OCI-LY1 (cell line): ENCODE data around the gene CDH26.

Experiments used
- H2AFZ ChIP-seq: fragments of 200-600 bp; sonication (generic), shearing (Covaris generic); 2 replicates; pipeline ENCODE4 v1.6.0; 2014; ENCODE audit warnings: antibody characterized with exemption, mild to moderate bottlenecking, low read length
- H3F3A ChIP-seq: fragments of 200-600 bp; sonication (generic), shearing (Covaris generic); 2 replicates; pipeline ENCODE4 v1.6.0; 2014; ENCODE audit warnings: mild to moderate bottlenecking, antibody characterized with exemption, low read length, moderate library complexity; ENCODE audit not compliant: insufficient read depth
- H3K27ac ChIP-seq: fragments of 200-600 bp; sonication (generic); 2 replicates; pipeline ENCODE4 v1.5.1; 2014; ENCODE audit warnings: low read length, mixed run types, mild to moderate bottlenecking, low read depth; ENCODE audit not compliant: poor library complexity, severe bottlenecking
- H3K27me3 ChIP-seq: fragments of 200-600 bp; sonication (generic); 2 replicates; pipeline ENCODE4 v1.6.0; 2014; ENCODE audit warnings: antibody characterized with exemption, mild to moderate bottlenecking, low read length, moderate library complexity; ENCODE audit not compliant: insufficient read depth
- H3K36me3 ChIP-seq: fragments of 200-600 bp; sonication (generic); 2 replicates; pipeline ENCODE4 v1.6.1; 2014; ENCODE audit warnings: mild to moderate bottlenecking, antibody characterized with exemption, low read length, moderate library complexity, mixed read lengths; ENCODE audit not compliant: insufficient read depth
- H3K4me1 ChIP-seq: fragments of 200-600 bp; sonication (generic); 2 replicates; pipeline ENCODE4 v1.5.1; 2014; ENCODE audit warnings: mild to moderate bottlenecking, low read length, moderate library complexity; ENCODE audit not compliant: insufficient read depth, severe bottlenecking
- H3K4me2 ChIP-seq: fragments of 200-600 bp; sonication (generic), shearing (Covaris generic); 2 replicates; pipeline ENCODE4 v1.6.1; 2014; ENCODE audit warnings: low read length
- H3K4me3 ChIP-seq: fragments of 200-600 bp; sonication (generic); 2 replicates; pipeline ENCODE4 v1.5.1; 2014; ENCODE audit warnings: low read length, low read depth, mild to moderate bottlenecking, mixed read lengths; ENCODE audit not compliant: poor library complexity, severe bottlenecking
- H3K79me2 ChIP-seq: fragments of 200-600 bp; shearing (Covaris generic); 2 replicates; pipeline ENCODE4 v1.6.1; 2016; ENCODE audit warnings: mixed run types, low read length, mixed read lengths; ENCODE audit not compliant: insufficient read depth
- H3K9ac ChIP-seq: fragments of 200-600 bp; sonication (generic), shearing (Covaris generic); 2 replicates; pipeline ENCODE4 v1.6.1; 2014; ENCODE audit warnings: mild to moderate bottlenecking, low read length, mixed read lengths
- H3K9me2 ChIP-seq: fragments of 200-600 bp; sonication (generic), shearing (Covaris generic); 2 replicates; pipeline ENCODE4 v1.6.1; 2014; ENCODE audit warnings: low read depth, mild to moderate bottlenecking, low read length, mixed read lengths
- H3K9me3 ChIP-seq: fragments of 200-600 bp; shearing (Covaris generic); 2 replicates; pipeline ENCODE4 v1.6.1; 2014; ENCODE audit warnings: low read length, mixed read lengths
- H4K20me1 ChIP-seq: fragments of 200-600 bp; sonication (generic), shearing (Covaris generic); 2 replicates; pipeline ENCODE4 v1.6.0; 2016; ENCODE audit warnings: mild to moderate bottlenecking, low read length; ENCODE audit not compliant: insufficient read depth
- CTCF ChIP-seq: fragments of 200-600 bp; sonication (generic), shearing (Covaris generic); IDR thresholded peaks from 2 replicates; pipeline ENCODE4 v1.5.1; 2017; ENCODE audit warnings: mild to moderate bottlenecking, antibody characterized with exemption, low read length, moderate library complexity, mixed read lengths
- EZH2 ChIP-seq: fragments of 200-600 bp; sonication (generic), shearing (Covaris generic); IDR thresholded peaks from 2 replicates; pipeline ENCODE4 v1.8.0; 2017; ENCODE audit warnings: borderline replicate concordance, mixed run types, mild to moderate bottlenecking, antibody characterized with exemption, low read length, moderate library complexity, mixed read lengths

Gene CDH26

GRCh38 chr20:60043435-60043834, 85.2 kb downstream of the CDH26 start:
- no peak for TF ChIP-seq CTCF
- TF ChIP-seq EZH2: no peak
- Histone ChIP-seq H3K79me2 (no peaks in the 10 kb centered on the region), H3K9me2 (no peaks in the 10 kb centered on the region), H3K4me3 (no peak overlapping the region), H3K4me1 (no peaks in the 10 kb centered on the region), H3K9ac (no peak overlapping the region), H2AFZ (no peak overlapping the region), H3K27me3 (peaks cover 4% of the 10 kb centered on the region; the same call in 1 of the 2 replicates), H3F3A (no peaks in the 10 kb centered on the region), H3K9me3 (no peaks in the 10 kb centered on the region), H3K27ac (no peak overlapping the region), H3K36me3 (no peaks in the 10 kb centered on the region), H3K4me2 (no peak overlapping the region), H4K20me1 (no peaks in the 10 kb centered on the region)

- Histone ChIP-seq H4K20me1 (no peaks in the 10 kb centered on the region), H3K4me2 (no peak overlapping the region), H3F3A (no peaks in the 10 kb centered on the region), H3K9me2 (no peaks in the 10 kb centered on the region), H3K27me3 (peaks cover 4% of the 10 kb centered on the region; the same call in 1 of the 2 replicates), H3K4me3 (no peak overlapping the region), H3K9me3 (no peaks in the 10 kb centered on the region), H2AFZ (no peak overlapping the region), H3K4me1 (no peaks in the 10 kb centered on the region), H3K9ac (no peak overlapping the region), H3K27ac (no peak overlapping the region), H3K79me2 (no peaks in the 10 kb centered on the region), H3K36me3 (no peaks in the 10 kb centered on the region)
- TF ChIP-seq EZH2: no peak
- TF ChIP-seq CTCF: no peak
Measured at GRCh38 chr20:60046011-60046413, 87.8 kb downstream of the CDH26 start.

- Histone ChIP-seq H3K9ac (no peak overlapping the region), H3K4me2 (no peak overlapping the region)
Measured at GRCh38 chr20:60046436-60046835, 88.2 kb downstream of the CDH26 start.

More at GRCh38 chr20:60046436-60046835, 88.2 kb downstream of the CDH26 start:
- no peak for TF ChIP-seq CTCF
- no peak for TF ChIP-seq EZH2
- peaks cover 4% of the 10 kb centered on the region; the same call in 1 of the 2 replicates for H3K27me3 ChIP-seq
- no peak overlapping the region for H3K4me3 ChIP-seq
- H3F3A ChIP-seq: no peaks in the 10 kb centered on the region
- no peaks in the 10 kb centered on the region for H3K36me3 ChIP-seq
- no peaks in the 10 kb centered on the region for H4K20me1 ChIP-seq
- no peaks in the 10 kb centered on the region for H3K4me1 ChIP-seq
- H3K27ac ChIP-seq: no peak overlapping the region
- H3K9me2 ChIP-seq: no peaks in the 10 kb centered on the region
- no peak overlapping the region for H2AFZ ChIP-seq
- no peaks in the 10 kb centered on the region for H3K9me3 ChIP-seq
- H3K79me2 ChIP-seq: no peaks in the 10 kb centered on the region
